ENCODE data around the gene ITPRIP.

DNA sequence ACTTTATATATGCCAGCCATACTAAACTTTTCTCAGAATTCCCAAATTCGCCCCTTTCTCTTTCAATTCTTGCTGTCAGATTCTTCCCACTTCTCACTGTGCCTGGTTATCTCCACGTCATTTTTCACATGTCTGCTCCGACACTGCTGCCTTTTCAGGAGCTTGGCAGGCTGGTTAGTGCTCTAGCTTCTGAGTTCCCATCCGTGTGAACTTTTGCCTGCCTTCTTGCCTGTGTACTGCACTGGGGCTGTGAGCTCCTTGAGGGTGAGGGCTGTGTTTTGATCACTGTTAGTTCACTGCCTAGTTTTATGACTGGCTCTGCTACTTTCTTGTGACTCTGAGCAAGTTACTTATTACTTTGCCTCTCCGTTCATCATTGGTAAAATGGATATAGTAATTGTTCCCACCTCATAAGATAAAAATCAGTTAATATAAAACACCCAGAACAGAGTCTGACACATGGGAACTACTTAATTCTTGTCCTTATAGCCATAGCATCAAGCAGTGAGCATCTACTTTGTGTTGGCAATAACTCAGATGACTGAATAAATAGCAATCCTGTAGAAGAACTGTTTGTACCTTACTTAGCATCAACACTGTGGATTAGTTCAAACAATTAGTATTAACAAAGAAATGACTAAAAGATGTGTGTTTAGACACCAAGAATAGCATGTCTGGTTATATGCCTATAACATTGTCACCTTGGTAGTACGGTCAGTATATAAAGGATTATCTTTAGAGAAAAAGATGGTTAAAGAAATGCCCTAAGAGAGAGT lies 78.1 kb downstream of the ITPRIP start:
- TF ChIP-seq CTCF (IDR thresholded peaks at IDR 0.05) (no peak), POLR2A (IDR thresholded peaks at IDR 0.05) (no peak)

Data from body of pancreas (tissue), 4 donors.